ENCODE measurements around the gene PJA2. TPM values are rescaled to one million over a fixed set of nuclear protein-coding genes. Genes with fewer than 3 reads are reported as not detected.

PJA2 gene
- total RNA-seq, 3 donors from 2014 or later, result 103 to 136 (median 117) TPM

- no peaks in the 10 kb centered on the region for H3K27me3 ChIP-seq
- H3K4me1 ChIP-seq, result peaks cover 0 to 12% of the 10 kb centered on the region in 2 donors
- no peak for DNase-seq (ENCODE audit: low spot score in 2 of 2)
- no peaks in the 10 kb centered on the region for H3K9me3 ChIP-seq
- no peaks in the 10 kb centered on the region for H3K36me3 ChIP-seq
- H3K27ac ChIP-seq, result no peak overlapping the region
- TF ChIP-seq CTCF (IDR thresholded peaks at IDR 0.05), result no peak
- no peak for TF ChIP-seq POLR2AphosphoS5 (IDR thresholded peaks at IDR 0.05)
- no peak for TF ChIP-seq POLR2A (IDR thresholded peaks at IDR 0.05)
- no peak overlapping the region for H3K4me3 ChIP-seq
- intact Hi-C loops (cut with DNase I; ENCODE audit: low total_unique reads), result loop anchor here (10.0 kb wide), 1 partner anchor 194 kb away; no protein-coding TSS in a partner anchor
Observed at GRCh38 chr5:109388407-109388806, 21.4 kb downstream of the PJA2 start.

- no peak for DNase-seq (ENCODE audit: low spot score in 2 of 2)
- Histone ChIP-seq H3K4me3 (no peak overlapping the region), H3K9me3 (no peaks in the 10 kb centered on the region), H3K27ac (no peak overlapping the region), H3K27me3 (no peaks in the 10 kb centered on the region), H3K4me1 (peaks cover 0 to 12% of the 10 kb centered on the region in 2 donors), H3K36me3 (no peaks in the 10 kb centered on the region)
- intact Hi-C loops (cut with DNase I; ENCODE audit: low total_unique reads), result loop anchor here (10.0 kb wide), 1 partner anchor 193 kb away; no protein-coding TSS in a partner anchor
- TF ChIP-seq POLR2A (IDR thresholded peaks at IDR 0.05), result no peak
- TF ChIP-seq CTCF (IDR thresholded peaks at IDR 0.05), result no peak
- no peak for TF ChIP-seq POLR2AphosphoS5 (IDR thresholded peaks at IDR 0.05)
Observed at GRCh38 chr5:109387408-109387974, 22.3 kb downstream of the PJA2 start.

GRCh38 chr5:109378095-109378494 is 31.7 kb downstream of the PJA2 start:
- TF ChIP-seq POLR2AphosphoS5 (IDR thresholded peaks at IDR 0.05) (no peak), CTCF (IDR thresholded peaks at IDR 0.05) (no peak), POLR2A (IDR thresholded peaks at IDR 0.05) (no peak)
- Histone ChIP-seq H3K4me3 (no peak overlapping the region), H3K9me3 (no peaks in the 10 kb centered on the region), H3K27ac (no peak overlapping the region), H3K36me3 (no peaks in the 10 kb centered on the region), H3K27me3 (no peaks in the 10 kb centered on the region), H3K4me1 (no peaks in the 10 kb centered on the region)
- intact Hi-C loops (cut with DNase I; ENCODE audit: low total_unique reads), result no loop called here
- DNase-seq (ENCODE audit: low spot score in 2 of 2), result no peak

GRCh38 chr5:109374625-109375024 is 35.1 kb downstream of the PJA2 start:
- no peaks in the 10 kb centered on the region for H3K27me3 ChIP-seq
- H3K4me1 ChIP-seq, result no peaks in the 10 kb centered on the region
- H3K4me3 ChIP-seq, result no peak overlapping the region
- no peak overlapping the region for H3K27ac ChIP-seq
- TF ChIP-seq POLR2AphosphoS5 (IDR thresholded peaks at IDR 0.05), result no peak
- no peak for TF ChIP-seq CTCF (IDR thresholded peaks at IDR 0.05)
- TF ChIP-seq POLR2A (IDR thresholded peaks at IDR 0.05), result no peak
- intact Hi-C loops (cut with DNase I; ENCODE audit: low total_unique reads), result loop anchor here (5.0 kb wide), 1 partner anchor 308 kb away; no protein-coding TSS in a partner anchor
- no peak for DNase-seq (ENCODE audit: low spot score in 2 of 2)
- no peaks in the 10 kb centered on the region for H3K9me3 ChIP-seq
- no peaks in the 10 kb centered on the region for H3K36me3 ChIP-seq

GRCh38 chr5:109373932-109374331 is 35.8 kb downstream of the PJA2 start:
- no peak for TF ChIP-seq CTCF (IDR thresholded peaks at IDR 0.05)
- TF ChIP-seq POLR2A (IDR thresholded peaks at IDR 0.05), result no peak
- no peak for TF ChIP-seq POLR2AphosphoS5 (IDR thresholded peaks at IDR 0.05)
- intact Hi-C loops (cut with DNase I; ENCODE audit: low total_unique reads), result loop anchor here (5.0 kb wide), 1 partner anchor 308 kb away; no protein-coding TSS in a partner anchor

More at GRCh38 chr5:109373932-109374331, 35.8 kb downstream of the PJA2 start:
- DNase-seq (ENCODE audit: low spot score in 2 of 2), result no peak
- no peaks in the 10 kb centered on the region for H3K36me3 ChIP-seq
- H3K9me3 ChIP-seq, result no peaks in the 10 kb centered on the region
- H3K27me3 ChIP-seq, result no peaks in the 10 kb centered on the region
- no peak overlapping the region for H3K4me3 ChIP-seq
- no peak overlapping the region for H3K27ac ChIP-seq
- H3K4me1 ChIP-seq, result no peaks in the 10 kb centered on the region

All from breast epithelium (tissue), 4 donors.